Measurements from ENCODE around the gene NPR2.
A peak's percentile ranks its signal among the peaks of the same experiment; 100 is the strongest.

NPR2 gene

DNA sequence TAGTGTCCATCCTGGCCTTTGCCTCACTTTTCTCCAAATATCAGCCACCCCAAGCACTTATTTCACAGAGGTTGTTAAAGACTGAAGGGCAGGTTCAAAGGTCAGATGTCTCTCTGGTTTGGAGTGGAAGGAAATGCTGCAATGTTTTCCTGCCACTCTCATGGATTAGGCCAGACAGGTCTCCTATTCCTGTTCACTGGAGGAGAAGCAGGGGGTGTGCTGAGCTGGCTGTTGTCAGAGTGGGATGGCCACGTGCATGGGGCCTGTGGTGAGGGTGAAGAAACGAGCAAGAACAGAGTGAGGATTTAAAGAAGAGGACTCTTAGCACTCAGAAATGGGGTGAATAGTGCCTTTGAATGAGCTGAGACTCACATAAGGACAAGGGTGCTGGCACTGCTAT is 44.4 kb downstream of the NPR2 start:
- TF ChIP-seq, protein P1, sequence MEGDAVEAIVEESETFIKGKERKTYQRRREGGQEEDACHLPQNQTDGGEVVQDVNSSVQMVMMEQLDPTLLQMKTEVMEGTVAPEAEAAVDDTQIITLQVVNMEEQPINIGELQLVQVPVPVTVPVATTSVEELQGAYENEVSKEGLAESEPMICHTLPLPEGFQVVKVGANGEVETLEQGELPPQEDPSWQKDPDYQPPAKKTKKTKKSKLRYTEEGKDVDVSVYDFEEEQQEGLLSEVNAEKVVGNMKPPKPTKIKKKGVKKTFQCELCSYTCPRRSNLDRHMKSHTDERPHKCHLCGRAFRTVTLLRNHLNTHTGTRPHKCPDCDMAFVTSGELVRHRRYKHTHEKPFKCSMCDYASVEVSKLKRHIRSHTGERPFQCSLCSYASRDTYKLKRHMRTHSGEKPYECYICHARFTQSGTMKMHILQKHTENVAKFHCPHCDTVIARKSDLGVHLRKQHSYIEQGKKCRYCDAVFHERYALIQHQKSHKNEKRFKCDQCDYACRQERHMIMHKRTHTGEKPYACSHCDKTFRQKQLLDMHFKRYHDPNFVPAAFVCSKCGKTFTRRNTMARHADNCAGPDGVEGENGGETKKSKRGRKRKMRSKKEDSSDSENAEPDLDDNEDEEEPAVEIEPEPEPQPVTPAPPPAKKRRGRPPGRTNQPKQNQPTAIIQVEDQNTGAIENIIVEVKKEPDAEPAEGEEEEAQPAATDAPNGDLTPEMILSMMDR (conservative IDR thresholded peaks at IDR 0.05; ENCODE audit: low read length), result no peak
- no peak overlapping the region for H3K4me3 ChIP-seq (ENCODE audit: low read length)
- DNase-seq (ENCODE audit: low read depth), result no peak

DNA sequence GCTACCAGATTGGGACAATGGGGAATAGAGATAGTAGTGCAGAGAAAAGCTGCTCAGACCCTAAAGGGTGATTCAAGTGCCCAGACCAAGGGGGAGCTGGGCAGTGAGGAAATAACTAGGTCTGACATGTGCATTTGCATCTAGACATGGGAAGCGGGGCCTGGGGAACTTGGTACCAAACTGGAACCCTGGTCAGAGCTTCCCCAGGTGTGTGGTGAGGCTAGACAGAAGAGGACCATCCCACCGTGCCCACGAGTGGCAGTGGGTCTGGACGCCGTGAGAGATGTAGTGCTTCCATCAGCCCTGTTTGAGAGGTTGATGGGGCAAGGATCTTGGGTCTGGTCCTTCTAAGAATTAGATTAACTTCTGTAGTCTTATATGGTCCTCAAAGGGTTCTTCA is 45.2 kb downstream of the NPR2 start:
- H3K4me3 ChIP-seq (ENCODE audit: low read length), result no peak overlapping the region
- no peak for DNase-seq (ENCODE audit: low read depth)
- TF ChIP-seq, protein P1 (conservative IDR thresholded peaks at IDR 0.05; ENCODE audit: low read length), result no peak

DNA sequence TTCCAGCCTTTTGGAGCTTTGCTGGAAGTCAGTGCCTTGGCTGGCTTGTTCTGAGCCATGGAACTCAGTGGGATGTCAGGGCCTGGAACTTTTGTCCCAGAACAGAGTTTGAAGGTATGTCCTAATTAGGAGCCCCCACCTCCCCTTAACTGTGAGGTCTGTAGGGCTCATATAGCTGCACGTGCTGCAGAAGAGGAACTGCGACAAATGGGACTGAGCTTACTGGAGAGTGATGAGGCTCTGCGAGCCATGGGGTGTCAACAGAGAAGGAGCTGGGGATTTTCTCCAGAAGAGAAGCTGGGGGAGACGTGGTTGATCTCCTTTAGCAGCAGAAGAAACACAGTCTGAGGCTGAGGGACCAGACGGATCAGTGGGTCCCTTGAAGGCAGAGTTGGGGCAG is 48.5 kb downstream of the NPR2 start:
- DNase-seq (ENCODE audit: low read depth), result no peak
- TF ChIP-seq, protein P1 (conservative IDR thresholded peaks at IDR 0.05; ENCODE audit: low read length), result no peak

DNA sequence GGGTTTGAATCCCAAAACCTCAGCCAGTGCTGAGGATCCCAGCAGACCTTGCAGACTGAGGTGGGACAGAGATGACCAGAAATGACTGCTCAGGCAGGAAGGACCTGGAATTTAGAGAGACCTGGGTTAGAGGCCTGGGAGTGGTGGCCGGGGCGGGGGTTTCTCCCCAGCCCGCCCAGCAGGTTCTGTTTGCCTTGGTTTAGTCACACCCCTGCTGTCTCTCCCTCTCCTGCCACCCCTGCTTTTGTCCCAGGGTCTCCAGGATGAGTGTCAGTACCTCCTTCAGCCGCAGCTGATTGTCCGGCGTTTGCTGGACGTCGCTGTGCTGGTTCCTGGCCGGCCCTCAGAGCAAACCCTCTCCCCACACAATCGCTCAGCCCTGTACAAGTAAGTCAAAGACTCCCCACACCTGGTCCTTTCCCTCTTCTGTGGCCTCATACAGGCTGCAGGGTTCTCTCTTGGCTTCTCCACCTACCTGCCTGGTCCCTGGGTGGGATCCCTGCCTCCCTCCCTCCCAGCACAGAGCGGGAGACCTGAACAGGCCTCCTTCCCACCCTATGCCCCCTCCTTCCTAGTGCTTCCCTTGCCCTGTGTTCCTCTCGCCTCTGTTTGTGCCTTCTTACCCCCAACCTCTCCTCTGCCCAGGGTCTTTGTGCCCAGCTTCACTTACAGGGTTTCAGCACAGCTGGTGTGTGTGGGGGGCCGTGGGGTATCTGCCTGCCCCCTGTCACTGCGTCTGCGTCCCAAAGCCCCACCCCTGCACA is 49.7 kb downstream of the NPR2 start:
- H3K4me3 ChIP-seq (ENCODE audit: low read length), result no peak overlapping the region
- no peak for DNase-seq (ENCODE audit: low read depth)
- TF ChIP-seq, protein P1 (conservative IDR thresholded peaks at IDR 0.05; ENCODE audit: low read length), result no peak

More for the DNA sequence above, 48.5 kb downstream of the NPR2 start:
- no peak overlapping the region for H3K4me3 ChIP-seq (ENCODE audit: low read length)

DNA sequence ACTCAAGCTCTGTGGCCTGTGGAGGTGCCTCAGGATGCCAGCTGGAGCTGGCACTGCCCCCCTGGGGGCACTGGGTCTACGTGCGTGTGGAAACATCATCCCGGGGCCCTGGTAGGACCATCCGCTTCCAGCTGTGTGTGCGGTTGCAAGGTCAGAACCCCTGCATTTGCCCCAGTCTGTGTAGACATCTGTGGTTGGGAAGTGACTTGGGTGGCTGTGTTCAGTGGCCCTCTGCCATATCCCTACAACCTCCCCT is 50.2 kb downstream of the NPR2 start:
- H3K4me3 ChIP-seq (ENCODE audit: low read length), result no peak overlapping the region
- TF ChIP-seq, protein P1 (conservative IDR thresholded peaks at IDR 0.05; ENCODE audit: low read length), result no peak
- no peak for DNase-seq (ENCODE audit: low read depth)

DNA sequence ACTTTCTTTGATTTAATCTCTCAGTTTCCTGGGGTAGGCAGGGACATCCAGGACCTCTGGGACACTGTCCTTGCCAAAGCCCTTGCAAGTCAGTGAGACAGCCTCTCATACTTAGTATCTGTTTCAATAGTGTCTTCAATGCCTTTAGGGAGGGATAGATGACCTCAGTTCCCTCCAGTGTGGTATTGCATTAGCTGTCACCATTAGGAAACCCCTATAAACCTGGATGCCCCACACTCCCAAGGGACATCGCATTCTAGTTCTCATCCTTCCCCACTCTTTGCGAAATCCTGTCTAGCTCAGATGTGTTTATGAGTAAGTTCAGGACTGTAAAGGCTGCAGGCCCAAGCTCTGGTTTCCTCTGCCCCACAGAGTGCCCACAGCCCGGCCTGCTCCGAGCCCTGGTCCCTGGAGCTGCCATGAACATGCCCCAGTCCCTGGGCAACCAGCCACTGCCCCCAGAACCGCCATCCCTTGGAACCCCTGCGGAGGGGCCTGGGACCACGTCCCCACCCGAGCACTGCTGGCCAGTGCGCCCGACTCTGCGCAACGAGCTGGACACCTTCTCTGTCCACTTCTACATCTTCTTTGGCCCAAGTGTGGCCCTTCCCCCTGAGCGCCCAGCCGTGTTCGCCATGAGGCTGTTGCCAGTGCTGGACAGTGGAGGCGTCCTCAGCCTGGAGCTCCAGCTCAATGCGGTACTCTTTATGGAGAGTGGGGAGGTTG is 50.8 kb downstream of the NPR2 start:
- TF ChIP-seq, protein P1 (conservative IDR thresholded peaks at IDR 0.05; ENCODE audit: low read length), result no peak
- H3K4me3 ChIP-seq (ENCODE audit: low read length), result no peak overlapping the region
- DNase-seq (ENCODE audit: low read depth), result peak; percentile 70

DNA sequence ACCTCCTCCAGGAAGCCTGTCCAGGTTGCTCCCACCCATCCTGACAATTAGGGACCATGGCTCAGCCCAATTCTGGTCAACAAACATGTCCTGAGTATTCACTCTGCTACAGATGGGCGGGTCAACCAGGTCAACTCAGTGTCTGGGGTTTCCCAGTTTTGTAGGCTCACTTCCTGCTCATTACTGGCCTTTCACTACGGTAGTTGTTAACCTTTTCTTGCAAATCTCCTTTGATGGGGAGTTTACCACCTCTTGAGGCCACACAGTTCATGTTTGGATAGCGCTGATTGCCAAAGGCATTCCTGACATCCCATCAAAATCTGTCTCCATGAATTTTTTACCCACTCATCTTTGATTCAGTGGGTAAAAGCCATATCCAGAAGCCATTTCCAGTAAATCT is 51.4 kb downstream of the NPR2 start:
- TF ChIP-seq, protein P1 (conservative IDR thresholded peaks at IDR 0.05; ENCODE audit: low read length), result no peak
- no peak for DNase-seq (ENCODE audit: low read depth)
- H3K4me3 ChIP-seq (ENCODE audit: low read length), result no peak overlapping the region

All from AG10803 (cell line).